HEK293 (cell line): ENCODE results near the gene MTRF1L.

ENCODE experiments used
- CTCF ChIP-seq: fragments of 450-650 bp; formaldehyde crosslinking; IDR thresholded peaks from 2 replicates; pipeline ENCODE4 v1.5.1; 2016; ENCODE audit warnings: missing biosample characterization, missing genetic modification characterization
- HIC1 ChIP-seq: fragments of 450-650 bp; formaldehyde crosslinking; IDR thresholded peaks from 2 replicates; pipeline ENCODE4 v1.5.1; 2016; ENCODE audit warnings: missing biosample characterization, missing genetic modification characterization
- INSM2 ChIP-seq: fragments of 450-650 bp; formaldehyde crosslinking; IDR thresholded peaks from 2 replicates; pipeline ENCODE4 v1.5.1; 2016; ENCODE audit warnings: missing biosample characterization, missing genetic modification characterization
- KLF7 ChIP-seq: fragments of 450-650 bp; formaldehyde crosslinking; IDR thresholded peaks from 2 replicates; pipeline ENCODE4 v1.5.1; 2016; ENCODE audit warnings: missing biosample characterization, missing genetic modification characterization, borderline replicate concordance
- KLF8 ChIP-seq: fragments of 450-650 bp; formaldehyde crosslinking; IDR thresholded peaks from 2 replicates; pipeline ENCODE4 v1.5.1; 2016; ENCODE audit warnings: missing biosample characterization, missing genetic modification characterization
- PBX3 ChIP-seq: sonication (generic); formaldehyde crosslinking; IDR thresholded peaks from 2 replicates; pipeline ENCODE4 v1.8.1; 2022; ENCODE audit warnings: mild to moderate bottlenecking, moderate library complexity, missing genetic modification reagents
- SP2 ChIP-seq: fragments of 450-650 bp; formaldehyde crosslinking; IDR thresholded peaks from 2 replicates; pipeline ENCODE4 v1.5.1; 2016; ENCODE audit warnings: missing biosample characterization, missing genetic modification characterization
- SP3 ChIP-seq: fragments of 450-650 bp; formaldehyde crosslinking; IDR thresholded peaks from 2 replicates; pipeline ENCODE4 v1.5.1; 2016; ENCODE audit warnings: missing biosample characterization, missing genetic modification characterization
- WT1 ChIP-seq: fragments of 450-650 bp; formaldehyde crosslinking; IDR thresholded peaks from 2 replicates; pipeline ENCODE4 v1.5.1; 2016; ENCODE audit warnings: missing biosample characterization, missing genetic modification characterization
- ZBTB10 ChIP-seq: fragments of 450-650 bp; formaldehyde crosslinking; IDR thresholded peaks from 2 replicates; pipeline ENCODE4 v1.5.1; 2016; ENCODE audit warnings: missing biosample characterization, missing genetic modification characterization
- ZBTB26 ChIP-seq: fragments of 450-650 bp; formaldehyde crosslinking; optimal IDR thresholded peaks from 2 replicates; pipeline ENCODE3; 2016; ENCODE audit warnings: missing biosample characterization, mild to moderate bottlenecking, missing genetic modification characterization
- ZBTB8A ChIP-seq: fragments of 450-650 bp; formaldehyde crosslinking; IDR thresholded peaks from 2 replicates; pipeline ENCODE4 v1.5.1; 2016; ENCODE audit warnings: missing biosample characterization, missing genetic modification characterization
- ZFHX2 ChIP-seq: fragments of 450-650 bp; formaldehyde crosslinking; conservative IDR thresholded peaks from 2 replicates; pipeline ENCODE4 v1.5.1; 2016; ENCODE audit warnings: missing biosample characterization, missing genetic modification characterization
- ZNF18 ChIP-seq: fragments of 450-650 bp; formaldehyde crosslinking; IDR thresholded peaks from 2 replicates; pipeline ENCODE4 v1.5.1; 2016; ENCODE audit warnings: missing biosample characterization, missing genetic modification characterization
- ZNF335 ChIP-seq: fragments of 450-650 bp; formaldehyde crosslinking; conservative IDR thresholded peaks from 2 replicates; pipeline ENCODE4 v1.5.1; 2016; ENCODE audit warnings: missing biosample characterization, missing genetic modification characterization
- ZNF433 ChIP-seq: fragments of 450-650 bp; formaldehyde crosslinking; IDR thresholded peaks from 2 replicates; pipeline ENCODE4 v1.5.1; 2016; ENCODE audit warnings: missing biosample characterization, missing genetic modification characterization, low read depth
- ZNF449 ChIP-seq: fragments of 450-650 bp; formaldehyde crosslinking; IDR thresholded peaks from 2 replicates; pipeline ENCODE4 v1.5.1; 2017; ENCODE audit warnings: missing biosample characterization, mild to moderate bottlenecking, missing genetic modification characterization, moderate library complexity
- ZNF701 ChIP-seq: fragments of 450-650 bp; formaldehyde crosslinking; IDR thresholded peaks from 2 replicates; pipeline ENCODE4 v1.5.1; 2016; ENCODE audit warnings: missing biosample characterization, missing genetic modification characterization

The MTRF1L gene

GRCh38 chr6:152981989-152982903 lies 20.3 kb downstream of the MTRF1L start (continued):
- peak; percentile 74 for TF ChIP-seq ZBTB26 (tag by site-specific recombination)
- TF ChIP-seq ZFHX2 (tag by site-specific recombination): peak; percentile 46
- TF ChIP-seq ZBTB8A: peak; percentile 87; the same call in 1 of the 2 replicates
- TF ChIP-seq WT1 (tag by site-specific recombination): no peak
- TF ChIP-seq ZBTB10 (tag by site-specific recombination): 0 out of 2 replicates have a peak, but pooled peaks have one; percentile 29
- TF ChIP-seq SP2: peak; percentile 71
- TF ChIP-seq CTCF (tag by site-specific recombination): peak; percentile 38; the same call in 1 of the 2 replicates
- peak; percentile 76 for TF ChIP-seq KLF8 (tag by site-specific recombination)
- TF ChIP-seq ZNF18: no peak
- peak; percentile 24; the same call in 1 of the 2 replicates for TF ChIP-seq INSM2 (tag by site-specific recombination)
- TF ChIP-seq ZNF433 (tag by site-specific recombination): no peak
- TF ChIP-seq ZNF449 (tag by site-specific recombination): peak; percentile 29; the same call in 1 of the 2 replicates
- peak; percentile 61 for TF ChIP-seq PBX3 (CRISPR knock-in tag)
- peak; percentile 34; the same call in 1 of the 2 replicates for TF ChIP-seq SP3 (tag by site-specific recombination)
- TF ChIP-seq KLF7: peak; percentile 37; the same call in 1 of the 2 replicates
- no peak for TF ChIP-seq ZNF701
- peak; percentile 77 for TF ChIP-seq ZNF335
- 0 out of 2 replicates have a peak, but pooled peaks have one; percentile 24 for TF ChIP-seq HIC1 (tag by site-specific recombination)
